ENCODE data around the gene CERS6.

- TF ChIP-seq CTCF (IDR thresholded peaks at IDR 0.05) (no peak), CREB1 (CRISPR knock-in tag; IDR thresholded peaks at IDR 0.05) (no peak), ZNF512 (CRISPR knock-in tag; IDR thresholded peaks at IDR 0.05; ENCODE audit: borderline replicate concordance) (no peak), GTF2I (CRISPR knock-in tag; conservative IDR thresholded peaks at IDR 0.05) (no peak), ZNF121 (CRISPR knock-in tag; IDR thresholded peaks at IDR 0.05) (no peak), NFYB (CRISPR knock-in tag; conservative IDR thresholded peaks at IDR 0.05; ENCODE audit: low read depth) (no peak), USF1 (CRISPR knock-in tag; IDR thresholded peaks at IDR 0.05) (no peak)
Measured at GRCh38 chr2:168424112-168424951, 31.7 kb upstream of the CERS6 start.

Data from WTC11 (cell line).